ENCODE data around the gene BNC2.

The BNC2 gene

GRCh38 chr9:16597136-16597535, 273.3 kb downstream of the BNC2 start:
- H3K27ac ChIP-seq (ENCODE audit: low read depth in 2 of 2, low read length in 2 of 2): no peak overlapping the region
- no peak overlapping the region for H3K4me3 ChIP-seq (ENCODE audit: low read length in 2 of 2)
- no peaks in the 10 kb centered on the region for H3K9me3 ChIP-seq (ENCODE audit: control insufficient read depth in 2 of 2, low read length in 2 of 2)
- no peaks in the 10 kb centered on the region for H3K36me3 ChIP-seq (ENCODE audit: control insufficient read depth in 2 of 2, insufficient read depth in 2 of 2, low read length in 2 of 2)
- no peaks in the 10 kb centered on the region for H3K27me3 ChIP-seq (ENCODE audit: control insufficient read depth in 2 of 2, insufficient read depth in 2 of 2, low read length in 2 of 2)
- H3K4me1 ChIP-seq (ENCODE audit: control insufficient read depth in 2 of 2, insufficient read depth in 2 of 2, low read length in 2 of 2): no peaks in the 10 kb centered on the region
- H3K9ac ChIP-seq (ENCODE audit: low read depth in 1 of 2, low read length in 2 of 2): no peak overlapping the region

GRCh38 chr9:16595227-16595626, 275.2 kb downstream of the BNC2 start:
- Histone ChIP-seq H3K36me3 (ENCODE audit: control insufficient read depth in 2 of 2, insufficient read depth in 2 of 2, low read length in 2 of 2) (no peaks in the 10 kb centered on the region), H3K4me1 (ENCODE audit: control insufficient read depth in 2 of 2, insufficient read depth in 2 of 2, low read length in 2 of 2) (no peaks in the 10 kb centered on the region), H3K9ac (ENCODE audit: low read depth in 1 of 2, low read length in 2 of 2) (no peak overlapping the region), H3K4me3 (ENCODE audit: low read length in 2 of 2) (no peak overlapping the region), H3K27ac (ENCODE audit: low read depth in 2 of 2, low read length in 2 of 2) (no peak overlapping the region), H3K27me3 (ENCODE audit: control insufficient read depth in 2 of 2, insufficient read depth in 2 of 2, low read length in 2 of 2) (no peaks in the 10 kb centered on the region), H3K9me3 (ENCODE audit: control insufficient read depth in 2 of 2, low read length in 2 of 2) (no peaks in the 10 kb centered on the region)

GRCh38 chr9:16594787-16595186, 275.7 kb downstream of the BNC2 start:
- no peaks in the 10 kb centered on the region for H3K36me3 ChIP-seq (ENCODE audit: control insufficient read depth in 2 of 2, insufficient read depth in 2 of 2, low read length in 2 of 2)
- H3K9ac ChIP-seq (ENCODE audit: low read depth in 1 of 2, low read length in 2 of 2): no peak overlapping the region
- H3K4me1 ChIP-seq (ENCODE audit: control insufficient read depth in 2 of 2, insufficient read depth in 2 of 2, low read length in 2 of 2): no peaks in the 10 kb centered on the region
- no peaks in the 10 kb centered on the region for H3K27me3 ChIP-seq (ENCODE audit: control insufficient read depth in 2 of 2, insufficient read depth in 2 of 2, low read length in 2 of 2)
- H3K27ac ChIP-seq (ENCODE audit: low read depth in 2 of 2, low read length in 2 of 2): no peak overlapping the region
- no peaks in the 10 kb centered on the region for H3K9me3 ChIP-seq (ENCODE audit: control insufficient read depth in 2 of 2, low read length in 2 of 2)
- no peak overlapping the region for H3K4me3 ChIP-seq (ENCODE audit: low read length in 2 of 2)

GRCh38 chr9:16593746-16594145, 276.7 kb downstream of the BNC2 start:
- H3K9me3 ChIP-seq (ENCODE audit: control insufficient read depth in 2 of 2, low read length in 2 of 2): no peaks in the 10 kb centered on the region
- H3K4me3 ChIP-seq (ENCODE audit: low read length in 2 of 2): no peak overlapping the region
- no peaks in the 10 kb centered on the region for H3K36me3 ChIP-seq (ENCODE audit: control insufficient read depth in 2 of 2, insufficient read depth in 2 of 2, low read length in 2 of 2)
- no peak overlapping the region for H3K9ac ChIP-seq (ENCODE audit: low read depth in 1 of 2, low read length in 2 of 2)
- H3K4me1 ChIP-seq (ENCODE audit: control insufficient read depth in 2 of 2, insufficient read depth in 2 of 2, low read length in 2 of 2): no peaks in the 10 kb centered on the region
- H3K27me3 ChIP-seq (ENCODE audit: control insufficient read depth in 2 of 2, insufficient read depth in 2 of 2, low read length in 2 of 2): no peaks in the 10 kb centered on the region
- H3K27ac ChIP-seq (ENCODE audit: low read depth in 2 of 2, low read length in 2 of 2): no peak overlapping the region

GRCh38 chr9:16591092-16591491, 279.4 kb downstream of the BNC2 start:
- no peaks in the 10 kb centered on the region for H3K36me3 ChIP-seq (ENCODE audit: control insufficient read depth in 2 of 2, insufficient read depth in 2 of 2, low read length in 2 of 2)
- no peak overlapping the region for H3K4me3 ChIP-seq (ENCODE audit: low read length in 2 of 2)
- no peak overlapping the region for H3K27ac ChIP-seq (ENCODE audit: low read depth in 2 of 2, low read length in 2 of 2)
- no peak overlapping the region for H3K9ac ChIP-seq (ENCODE audit: low read depth in 1 of 2, low read length in 2 of 2)
- H3K4me1 ChIP-seq (ENCODE audit: control insufficient read depth in 2 of 2, insufficient read depth in 2 of 2, low read length in 2 of 2): no peaks in the 10 kb centered on the region
- no peaks in the 10 kb centered on the region for H3K27me3 ChIP-seq (ENCODE audit: control insufficient read depth in 2 of 2, insufficient read depth in 2 of 2, low read length in 2 of 2)
- no peaks in the 10 kb centered on the region for H3K9me3 ChIP-seq (ENCODE audit: control insufficient read depth in 2 of 2, low read length in 2 of 2)

GRCh38 chr9:16585591-16585990, 284.9 kb downstream of the BNC2 start:
- Histone ChIP-seq H3K4me3 (ENCODE audit: low read length in 2 of 2) (no peak overlapping the region), H3K27ac (ENCODE audit: low read depth in 2 of 2, low read length in 2 of 2) (no peak overlapping the region), H3K36me3 (ENCODE audit: control insufficient read depth in 2 of 2, insufficient read depth in 2 of 2, low read length in 2 of 2) (no peaks in the 10 kb centered on the region), H3K9ac (ENCODE audit: low read depth in 1 of 2, low read length in 2 of 2) (no peak overlapping the region), H3K9me3 (ENCODE audit: control insufficient read depth in 2 of 2, low read length in 2 of 2) (no peaks in the 10 kb centered on the region), H3K4me1 (ENCODE audit: control insufficient read depth in 2 of 2, insufficient read depth in 2 of 2, low read length in 2 of 2) (no peaks in the 10 kb centered on the region), H3K27me3 (ENCODE audit: control insufficient read depth in 2 of 2, insufficient read depth in 2 of 2, low read length in 2 of 2) (no peaks in the 10 kb centered on the region)

- no peaks in the 10 kb centered on the region for H3K36me3 ChIP-seq (ENCODE audit: control insufficient read depth in 2 of 2, insufficient read depth in 2 of 2, low read length in 2 of 2)
- H3K27ac ChIP-seq (ENCODE audit: low read depth in 2 of 2, low read length in 2 of 2): peak overlapping the region in 1 of 2 donors; percentile 2
- no peaks in the 10 kb centered on the region for H3K9me3 ChIP-seq (ENCODE audit: control insufficient read depth in 2 of 2, low read length in 2 of 2)
- no peak overlapping the region for H3K4me3 ChIP-seq (ENCODE audit: low read length in 2 of 2)
- H3K9ac ChIP-seq (ENCODE audit: low read depth in 1 of 2, low read length in 2 of 2): no peak overlapping the region
- H3K4me1 ChIP-seq (ENCODE audit: control insufficient read depth in 2 of 2, insufficient read depth in 2 of 2, low read length in 2 of 2): peaks cover 0 to 2% of the 10 kb centered on the region in 2 donors
- no peaks in the 10 kb centered on the region for H3K27me3 ChIP-seq (ENCODE audit: control insufficient read depth in 2 of 2, insufficient read depth in 2 of 2, low read length in 2 of 2)
These were observed 290.5 kb downstream of the BNC2 start for GRCh38 chr9:16579872-16580432.

- Histone ChIP-seq H3K27me3 (ENCODE audit: control insufficient read depth in 2 of 2, insufficient read depth in 2 of 2, low read length in 2 of 2) (no peaks in the 10 kb centered on the region), H3K9ac (ENCODE audit: low read depth in 1 of 2, low read length in 2 of 2) (no peak overlapping the region), H3K27ac (ENCODE audit: low read depth in 2 of 2, low read length in 2 of 2) (no peak overlapping the region), H3K4me3 (ENCODE audit: low read length in 2 of 2) (no peak overlapping the region), H3K9me3 (ENCODE audit: control insufficient read depth in 2 of 2, low read length in 2 of 2) (no peaks in the 10 kb centered on the region), H3K4me1 (ENCODE audit: control insufficient read depth in 2 of 2, insufficient read depth in 2 of 2, low read length in 2 of 2) (peaks cover 12 to 15% of the 10 kb centered on the region in 2 donors), H3K36me3 (ENCODE audit: control insufficient read depth in 2 of 2, insufficient read depth in 2 of 2, low read length in 2 of 2) (no peaks in the 10 kb centered on the region)
These were observed 294.6 kb downstream of the BNC2 start for GRCh38 chr9:16575986-16576245.

- H3K27me3 ChIP-seq (ENCODE audit: control insufficient read depth in 2 of 2, insufficient read depth in 2 of 2, low read length in 2 of 2): no peaks in the 10 kb centered on the region
- peaks cover 12 to 15% of the 10 kb centered on the region in 2 donors for H3K4me1 ChIP-seq (ENCODE audit: control insufficient read depth in 2 of 2, insufficient read depth in 2 of 2, low read length in 2 of 2)
These were observed 295.1 kb downstream of the BNC2 start for GRCh38 chr9:16575142-16575985.

GRCh38 chr9:16572005-16572734, 298.3 kb downstream of the BNC2 start:
- Histone ChIP-seq H3K27ac (ENCODE audit: low read depth in 2 of 2, low read length in 2 of 2) (peak overlapping the region; percentile 41 to 63), H3K27me3 (ENCODE audit: control insufficient read depth in 2 of 2, insufficient read depth in 2 of 2, low read length in 2 of 2) (no peaks in the 10 kb centered on the region), H3K4me3 (ENCODE audit: low read length in 2 of 2) (peak overlapping the region; percentile 14 to 41), H3K4me1 (ENCODE audit: control insufficient read depth in 2 of 2, insufficient read depth in 2 of 2, low read length in 2 of 2) (peaks cover 10 to 15% of the 10 kb centered on the region in 2 donors), H3K9me3 (ENCODE audit: control insufficient read depth in 2 of 2, low read length in 2 of 2) (no peaks in the 10 kb centered on the region), H3K9ac (ENCODE audit: low read depth in 1 of 2, low read length in 2 of 2) (peak overlapping the region in 1 of 2 donors; percentile 31), H3K36me3 (ENCODE audit: control insufficient read depth in 2 of 2, insufficient read depth in 2 of 2, low read length in 2 of 2) (no peaks in the 10 kb centered on the region)

More at GRCh38 chr9:16575142-16575985, 295.1 kb downstream of the BNC2 start:
- no peaks in the 10 kb centered on the region for H3K36me3 ChIP-seq (ENCODE audit: control insufficient read depth in 2 of 2, insufficient read depth in 2 of 2, low read length in 2 of 2)
- no peak overlapping the region for H3K9ac ChIP-seq (ENCODE audit: low read depth in 1 of 2, low read length in 2 of 2)
- no peak overlapping the region for H3K27ac ChIP-seq (ENCODE audit: low read depth in 2 of 2, low read length in 2 of 2)
- H3K9me3 ChIP-seq (ENCODE audit: control insufficient read depth in 2 of 2, low read length in 2 of 2): no peaks in the 10 kb centered on the region
- H3K4me3 ChIP-seq (ENCODE audit: low read length in 2 of 2): no peak overlapping the region

Measured in mucosa of rectum (tissue), 2 donors.